HPDE6-E6E7 (cell line): ENCODE results near the gene BPIFB3.
"Not testable (repeated sequence)": the region's sequence is repeated elsewhere in the genome, so short reads cannot be mapped to it uniquely, and the experiment has no call there.

Experiments
- DNase-seq: peaks from one replicate; pipeline ENCODE4 v3.0.0; 2011; ENCODE audit warnings: missing footprints; ENCODE audit errors: extremely low spot score

BPIFB3 gene

DNA sequence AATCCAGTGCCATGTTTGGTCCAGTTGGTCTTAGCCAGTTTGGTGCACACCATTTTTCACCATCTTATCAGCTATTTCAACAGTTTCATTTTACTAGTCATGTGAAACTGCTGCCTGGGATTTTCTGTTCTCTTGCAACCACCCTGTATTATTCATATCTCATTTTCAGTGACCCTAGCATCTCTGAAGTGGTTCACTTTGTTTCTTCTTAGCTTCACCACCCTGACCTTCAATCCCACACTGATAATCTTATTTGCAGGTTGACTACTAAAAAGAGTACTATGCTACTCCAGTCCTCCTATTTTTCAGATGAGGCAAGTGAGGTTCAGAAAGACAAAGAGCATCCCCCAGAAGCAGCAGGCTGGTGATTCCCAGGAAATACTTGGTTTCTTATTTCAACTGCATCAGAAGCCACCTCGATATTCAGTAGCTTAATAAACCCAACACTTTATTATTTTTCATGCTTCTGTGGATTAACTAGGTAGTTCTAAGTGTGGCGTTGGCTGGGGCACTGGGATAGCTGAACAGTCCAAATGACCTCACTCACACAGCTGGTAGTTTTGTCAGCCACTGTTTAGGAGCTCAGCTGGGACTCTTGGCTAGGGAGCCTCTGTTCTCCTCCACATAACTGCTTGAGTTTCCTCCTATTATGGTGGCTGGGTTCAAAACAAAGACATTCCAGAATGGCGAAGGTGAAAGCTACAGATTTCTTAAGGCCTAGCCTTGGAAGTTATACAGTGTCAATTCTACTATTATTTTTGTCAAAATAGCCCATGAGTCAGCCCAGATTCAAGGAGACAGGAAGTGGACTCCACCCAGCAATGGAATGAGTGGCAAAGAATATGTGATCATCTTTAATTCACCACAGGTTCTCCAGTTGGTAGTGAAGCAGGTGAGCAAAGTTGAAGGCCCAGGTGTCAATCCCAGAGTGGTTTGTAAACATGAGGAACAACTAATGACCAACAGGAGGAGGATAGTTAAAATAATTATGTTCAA, 66.3 kb downstream of the BPIFB3 start:
- DNase-seq, result no peak

- no peak for DNase-seq
Measured at GRCh38 chr20:33120934-33121333, 67.2 kb downstream of the BPIFB3 start.

DNA sequence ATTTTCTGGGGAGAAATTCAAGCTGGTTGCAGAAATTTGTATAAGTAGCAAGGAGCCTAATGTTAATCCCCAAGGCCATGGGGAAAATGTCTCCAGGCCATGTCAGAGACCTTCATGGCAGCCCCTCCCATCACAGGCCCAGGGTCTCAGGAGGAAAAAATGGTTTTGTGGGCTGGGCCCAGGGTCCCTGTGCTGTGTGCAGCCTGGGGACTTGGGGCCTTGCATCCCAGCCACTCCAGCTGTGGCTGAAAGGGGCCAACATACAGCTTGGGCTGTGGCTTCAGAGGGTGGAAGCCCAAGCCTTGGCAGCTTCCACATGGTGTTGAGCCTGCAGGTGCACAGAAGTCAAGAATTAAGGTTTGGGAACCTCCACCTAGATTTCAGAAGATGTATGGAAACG, 68.6 kb downstream of the BPIFB3 start:
- not testable (repeated sequence) for DNase-seq
